Epithelial cell of prostate (primary cell): Measurements from ENCODE around the gene AQR.
A peak's percentile ranks its signal among the peaks of the same experiment; 100 is the strongest.
"Not testable (repeated sequence)": the region's sequence is repeated elsewhere in the genome, so short reads cannot be mapped to it uniquely, and the experiment has no call there.

Experiments used
- DNase-seq: peaks from one replicate; pipeline ENCODE4 v3.0.0-alpha.2; 2011; ENCODE audit warnings: low read depth, low spot score
- H3K27ac ChIP-seq: fragments of 450-650 bp; 2 replicates; pipeline ENCODE4 v1.5.1; 2017; ENCODE audit warnings: mild to moderate bottlenecking

AQR gene

DNA sequence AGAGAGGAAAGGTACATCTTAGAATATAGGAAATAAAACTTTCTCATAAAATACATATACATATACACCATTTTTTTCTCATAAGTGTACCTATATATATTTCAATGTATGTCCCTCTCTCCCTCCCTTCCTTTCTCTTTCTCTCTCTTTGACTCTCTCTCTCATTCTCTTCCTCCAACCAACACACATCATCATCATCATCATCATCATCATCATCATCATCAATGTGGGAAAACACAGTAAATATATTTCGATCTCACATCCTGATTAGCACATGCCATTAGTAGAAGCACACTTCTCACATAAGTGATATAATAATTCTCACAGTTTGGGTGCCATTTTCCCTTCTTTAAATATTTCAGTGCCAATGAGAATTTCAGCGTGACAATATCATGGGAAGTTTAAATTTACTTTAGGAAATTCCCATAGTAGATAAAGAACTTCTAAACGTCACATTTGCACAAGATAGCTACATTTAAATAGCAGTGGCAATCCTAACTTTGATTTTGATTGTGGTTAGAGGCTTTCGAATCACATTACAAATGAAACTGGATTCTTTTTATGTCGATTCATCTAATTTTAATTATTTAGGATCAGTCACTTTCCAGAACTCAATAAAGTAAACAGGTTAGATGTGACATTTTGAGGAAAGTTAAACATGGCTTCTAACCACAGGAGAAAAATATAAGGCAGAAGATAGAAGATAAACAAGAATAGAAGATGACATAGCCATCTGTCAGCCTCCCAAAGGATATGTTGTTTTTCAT is 141.2 kb downstream of the AQR start:
- no peak overlapping the region for H3K27ac ChIP-seq
- DNase-seq, result no peak

DNA sequence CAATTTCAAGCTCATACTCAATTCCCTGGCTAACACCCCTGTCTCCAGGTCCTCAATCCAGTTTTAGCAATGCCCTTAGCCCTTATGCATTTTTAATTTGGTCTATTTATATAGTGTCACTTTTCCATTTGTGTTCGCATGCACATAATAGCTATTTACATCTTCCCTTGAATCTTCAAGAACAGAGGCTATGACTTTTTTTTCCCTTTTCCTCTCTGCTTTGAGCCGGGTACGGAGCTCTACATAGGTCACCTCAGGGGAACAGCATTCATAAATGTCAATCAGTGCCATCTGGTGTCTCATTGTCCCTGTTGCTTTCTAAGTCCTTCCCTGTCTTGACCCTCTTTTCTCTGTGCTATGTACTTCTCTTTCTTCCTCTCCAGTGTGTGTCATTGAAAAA is 147.7 kb downstream of the AQR start:
- DNase-seq, result no peak
- H3K27ac ChIP-seq, result no peak overlapping the region

GRCh38 chr15:34820110-34820509 is 149.4 kb downstream of the AQR start:
- H3K27ac ChIP-seq, result no peak overlapping the region

GRCh38 chr15:34818526-34818925 is 151.0 kb downstream of the AQR start:
- H3K27ac ChIP-seq, result no peak overlapping the region
- DNase-seq, result no peak

More at GRCh38 chr15:34820110-34820509, 149.4 kb downstream of the AQR start:
- DNase-seq, result no peak

DNA sequence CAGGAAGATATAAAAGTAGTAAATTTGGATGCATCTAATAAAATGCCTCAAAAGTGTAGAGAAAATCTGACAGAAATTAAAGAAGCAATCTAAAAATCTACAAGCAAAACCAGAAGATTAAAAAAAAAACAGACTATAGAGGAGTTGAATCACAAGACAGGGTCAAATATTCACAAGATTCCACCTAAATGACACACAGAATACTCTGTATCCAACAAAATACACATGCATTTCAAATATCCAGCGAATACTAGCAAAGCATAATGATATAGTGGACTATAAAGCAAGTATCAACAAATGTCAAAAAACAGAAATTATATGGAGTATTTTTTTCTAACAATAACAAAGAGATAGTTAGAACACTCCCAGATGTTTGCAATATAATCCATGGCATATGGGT is 153.7 kb downstream of the AQR start:
- no peak overlapping the region for H3K27ac ChIP-seq
- DNase-seq, result no peak

DNA sequence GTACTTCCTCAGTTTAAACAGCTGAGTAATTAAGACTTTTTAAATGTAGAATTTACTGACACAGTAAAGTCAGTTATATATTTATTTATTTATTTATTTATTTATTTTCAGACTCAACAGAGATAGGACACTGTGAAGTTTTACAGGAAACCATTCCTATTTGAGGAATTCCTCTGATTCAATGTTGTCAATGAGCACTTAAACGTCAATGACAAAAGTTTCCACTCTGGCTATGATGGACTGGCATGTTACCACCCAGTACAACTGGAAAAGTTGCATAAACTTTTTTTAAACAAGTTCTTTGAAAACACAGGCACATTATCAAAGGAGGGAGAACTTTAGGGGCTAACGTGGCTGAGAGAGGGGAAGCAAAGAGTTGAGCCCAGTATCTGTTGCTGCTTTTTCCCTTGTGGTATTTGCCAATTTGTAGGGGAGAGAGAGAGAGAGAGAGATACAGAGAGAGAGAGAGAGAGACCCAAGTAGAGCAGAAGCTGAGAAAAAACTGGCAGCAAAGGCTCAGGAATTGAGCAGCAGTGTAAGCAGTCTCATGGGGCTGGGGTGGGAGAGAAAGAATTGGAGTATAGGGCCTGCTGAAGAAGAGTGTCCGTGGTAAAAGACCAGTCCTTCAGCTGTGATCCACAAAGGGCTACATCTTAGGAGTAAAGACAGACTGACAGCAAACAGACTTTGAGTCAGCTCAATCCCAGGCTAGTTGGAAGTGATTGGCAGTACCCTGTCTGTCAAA is 155.9 kb downstream of the AQR start:
- no peak for DNase-seq

DNA sequence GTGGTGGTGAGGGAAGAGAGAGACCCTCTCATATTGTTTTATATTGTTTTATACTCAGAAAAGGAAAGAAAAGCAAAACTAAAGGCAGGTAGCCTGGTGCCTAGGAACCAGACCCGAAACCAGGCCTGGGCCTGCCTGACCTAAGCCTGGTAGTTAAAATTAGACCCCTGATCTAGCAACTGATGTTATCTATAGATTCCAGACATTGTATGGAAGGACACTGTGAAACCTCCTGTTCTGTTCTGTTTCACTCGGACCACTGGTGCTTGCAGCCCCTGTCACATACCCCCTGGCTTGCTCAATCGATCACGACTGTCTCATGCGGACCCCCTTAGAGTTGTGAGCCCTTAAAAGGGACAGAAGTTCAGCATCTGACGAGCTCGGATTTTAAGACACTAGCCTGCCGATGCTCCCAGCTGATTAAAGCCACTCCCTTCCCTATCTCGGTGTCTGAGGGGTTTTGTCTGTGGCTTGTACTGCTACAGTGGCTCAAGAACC is 156.6 kb downstream of the AQR start:
- H3K27ac ChIP-seq, result not testable (repeated sequence)

More for the DNA sequence above, 155.9 kb downstream of the AQR start:
- no peak overlapping the region for H3K27ac ChIP-seq

DNA sequence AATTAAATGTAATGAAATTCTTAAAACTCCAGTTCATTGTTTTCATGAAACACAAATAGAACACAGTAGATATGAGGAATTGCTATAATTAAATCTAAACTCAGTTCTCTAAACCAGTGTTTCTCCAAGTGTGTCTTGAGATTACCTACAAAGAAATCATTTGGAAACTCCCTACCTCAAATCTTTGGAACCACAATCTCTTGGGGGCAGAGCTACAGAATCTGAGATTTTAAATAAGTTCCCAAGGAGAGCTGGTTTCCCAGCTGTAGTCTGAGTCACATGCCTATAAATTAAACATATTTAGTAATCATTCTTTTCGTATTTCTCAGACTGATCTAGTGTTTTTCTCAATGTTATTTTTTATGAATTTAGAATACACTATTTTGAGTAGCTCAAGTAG is 157.2 kb downstream of the AQR start:
- no peak overlapping the region for H3K27ac ChIP-seq
- DNase-seq, result no peak

More for the DNA sequence above, 156.6 kb downstream of the AQR start:
- not testable (repeated sequence) for DNase-seq

- H3K27ac ChIP-seq, result peak overlapping the region; percentile 76
- peak; percentile 48 for DNase-seq
These were observed 159.0 kb downstream of the AQR start for GRCh38 chr15:34810443-34811129.

GRCh38 chr15:34809186-34809585 is 160.4 kb downstream of the AQR start:
- no peak overlapping the region for H3K27ac ChIP-seq
- DNase-seq, result no peak

DNA sequence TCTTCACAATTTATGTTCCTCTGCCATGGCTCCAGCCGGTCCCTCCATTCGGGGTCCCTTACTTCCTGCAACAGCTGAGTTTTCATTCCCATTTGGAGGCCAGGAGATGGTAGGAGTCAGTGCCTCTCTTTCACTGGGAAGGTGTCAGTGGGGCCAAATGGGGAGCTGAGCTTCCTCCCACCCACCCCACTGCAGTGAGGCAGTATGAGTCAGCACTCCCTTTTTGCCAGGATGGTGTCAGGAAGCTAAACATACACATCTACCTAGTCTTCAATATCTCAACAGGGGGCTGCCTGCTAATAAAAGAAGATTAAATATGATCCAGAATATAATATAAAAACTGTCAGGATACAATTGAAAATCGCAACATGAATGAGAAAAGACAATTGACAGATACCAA is 161.5 kb downstream of the AQR start:
- H3K27ac ChIP-seq, result no peak overlapping the region
- DNase-seq, result no peak

GRCh38 chr15:34807241-34807640 is 162.3 kb downstream of the AQR start:
- not testable (repeated sequence) for DNase-seq

DNA sequence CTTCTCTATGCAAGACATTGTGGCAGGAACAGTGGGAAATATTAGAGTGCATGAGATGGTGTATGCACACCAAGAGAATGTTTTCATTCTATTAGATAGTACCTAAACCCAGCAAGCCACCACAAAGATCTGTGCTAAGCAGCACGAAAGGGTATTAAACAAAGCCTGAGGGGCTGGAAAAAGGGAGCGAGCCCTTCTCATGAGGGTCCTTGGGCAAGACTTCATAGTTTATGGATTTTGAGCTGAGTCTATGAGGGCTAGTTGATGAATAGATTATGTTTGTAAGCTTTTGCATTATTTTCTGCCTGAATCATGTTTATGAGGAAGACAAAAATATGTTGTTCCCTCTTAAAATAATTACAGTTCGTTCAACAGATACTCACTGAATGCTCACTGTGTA is 164.8 kb downstream of the AQR start:
- DNase-seq, result no peak
- H3K27ac ChIP-seq, result no peak overlapping the region

More at GRCh38 chr15:34807241-34807640, 162.3 kb downstream of the AQR start:
- not testable (repeated sequence) for H3K27ac ChIP-seq

DNA sequence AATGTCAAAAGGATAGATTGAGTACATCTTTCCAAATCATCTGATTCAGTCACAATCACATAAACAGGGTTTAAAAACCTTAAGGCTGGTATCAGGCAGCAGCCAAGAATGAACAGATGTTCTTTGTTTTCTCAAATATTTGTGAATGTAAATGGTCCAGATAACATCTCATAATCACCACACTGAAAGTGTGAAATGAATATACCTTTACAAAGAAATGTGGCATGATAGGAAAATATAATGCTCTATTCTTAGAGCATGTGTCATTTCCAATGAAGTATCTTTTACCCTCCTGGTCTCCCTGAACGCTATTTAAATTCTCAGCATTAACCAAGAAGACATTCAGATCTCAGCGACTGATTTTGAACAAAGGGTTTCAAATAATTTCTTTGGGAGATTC is 165.4 kb downstream of the AQR start:
- DNase-seq, result no peak
- H3K27ac ChIP-seq, result no peak overlapping the region

- DNase-seq, result no peak
- H3K27ac ChIP-seq, result no peak overlapping the region
These were observed 166.5 kb downstream of the AQR start for GRCh38 chr15:34802803-34803750.

DNA sequence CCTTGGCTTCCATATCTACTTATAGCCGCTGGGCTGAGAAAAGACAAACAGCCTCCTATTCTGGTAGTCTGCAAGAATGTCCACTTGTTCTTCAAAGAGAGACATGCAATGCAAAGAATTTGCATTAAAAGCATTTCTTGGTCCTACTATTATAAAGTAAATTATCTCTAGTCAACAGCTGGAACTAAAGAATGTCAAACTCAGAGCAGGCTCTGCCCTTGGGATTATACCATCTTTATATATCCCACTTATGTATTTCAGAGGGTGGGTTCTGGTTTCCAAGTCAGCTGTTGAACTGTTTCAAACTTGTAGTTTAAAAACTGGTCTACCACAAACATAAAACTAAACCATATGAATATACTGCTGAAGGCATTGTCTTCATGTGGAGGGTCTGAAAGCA is 167.2 kb downstream of the AQR start:
- DNase-seq, result no peak
- no peak overlapping the region for H3K27ac ChIP-seq
